ENCODE results near the gene VWA3A. TPM values are rescaled to one million over a fixed set of nuclear protein-coding genes. Genes with fewer than 3 reads are reported as not detected.
A peak's percentile ranks its signal among the peaks of the same experiment; 100 is the strongest.
"Not testable (repeated sequence)": the region's sequence is repeated elsewhere in the genome, so short reads cannot be mapped to it uniquely, and the experiment has no call there.

VWA3A gene
- total and polyA plus RNA-seq, 3 experiments from 2014 or later: 0.04 to 0.16 TPM; not detected in 1

GRCh38 chr16:22165508-22166285 lies 73.4 kb downstream of the VWA3A start:
- H3K4me1 Mint-ChIP-seq: peaks cover 11 to 12% (median 11%) of the 10 kb centered on the region in 3 donors
- no peaks in the 10 kb centered on the region for H3K36me3 ChIP-seq (ENCODE audit: insufficient read depth, low read length)
- H3K9me3 Mint-ChIP-seq: no peaks in the 10 kb centered on the region
- ChIA-PET CTCF (no interaction called here), POLR2A (no interaction called here)
- peaks cover 13% of the 10 kb centered on the region for H3K27me3 ChIP-seq (ENCODE audit: insufficient read depth, low read length, poor library complexity, severe bottlenecking)
- peak overlapping the region in 1 of 8 donors; percentile 47 for H3K27ac Mint-ChIP-seq
- peaks cover 8 to 12% of the 10 kb centered on the region in 2 donors for H3K27me3 Mint-ChIP-seq
- no peak overlapping the region for H3K27ac ChIP-seq (ENCODE audit: low read depth, low read length)
- no peaks in the 10 kb centered on the region for H3K4me1 ChIP-seq (ENCODE audit: insufficient read depth, low read length)
- H3K4me3 ChIP-seq (ENCODE audit: low read length): no peak overlapping the region
- DNase-seq: no peak
- H3K4me3 Mint-ChIP-seq: no peak overlapping the region
- no peaks in the 10 kb centered on the region for H3K9me3 ChIP-seq (ENCODE audit: low read length)
- peaks cover 0 to 4% (median 3%) of the 10 kb centered on the region in 3 donors for H3K36me3 Mint-ChIP-seq

GRCh38 chr16:22171953-22172352 lies 79.6 kb downstream of the VWA3A start:
- DNase-seq: no peak
- Histone ChIP-seq H3K4me1 (ENCODE audit: insufficient read depth, low read length) (no peaks in the 10 kb centered on the region), H3K4me3 (ENCODE audit: low read length) (no peak overlapping the region), H3K9me3 (ENCODE audit: low read length) (no peaks in the 10 kb centered on the region), H3K27ac (ENCODE audit: low read depth, low read length) (no peak overlapping the region), H3K36me3 (ENCODE audit: insufficient read depth, low read length) (no peaks in the 10 kb centered on the region), H3K27me3 (ENCODE audit: insufficient read depth, low read length, poor library complexity, severe bottlenecking) (no peaks in the 10 kb centered on the region)
- Mint-ChIP-seq H3K9me3 (no peaks in the 10 kb centered on the region), H3K36me3 (peaks cover 0 to 4% (median 0%) of the 10 kb centered on the region in 3 donors), H3K4me3 (no peak overlapping the region), H3K27ac (no peak overlapping the region), H3K27me3 (peaks cover 0 to 2% of the 10 kb centered on the region in 2 donors), H3K4me1 (no peaks in the 10 kb centered on the region)
- POLR2A ChIA-PET: no interaction called here
- CTCF ChIA-PET: no interaction called here

- H3K9me3 Mint-ChIP-seq; H3K27ac ChIP-seq (ENCODE audit: low read depth, low read length); H3K27me3 ChIP-seq (ENCODE audit: insufficient read depth, low read length, poor library complexity, severe bottlenecking); H3K4me3 ChIP-seq (ENCODE audit: low read length); H3K4me1 Mint-ChIP-seq; H3K9me3 ChIP-seq (ENCODE audit: low read length); POLR2A ChIA-PET; H3K4me3 Mint-ChIP-seq; H3K36me3 ChIP-seq (ENCODE audit: insufficient read depth, low read length); H3K27me3 Mint-ChIP-seq; DNase-seq; H3K36me3 Mint-ChIP-seq; CTCF ChIA-PET; H3K4me1 ChIP-seq (ENCODE audit: insufficient read depth, low read length); H3K27ac Mint-ChIP-seq: not testable (repeated sequence)
Measured at GRCh38 chr16:22172642-22173041, 80.3 kb downstream of the VWA3A start.

GRCh38 chr16:22174642-22175041 lies 82.3 kb downstream of the VWA3A start:
- Histone ChIP-seq H3K27me3 (ENCODE audit: insufficient read depth, low read length, poor library complexity, severe bottlenecking) (no peaks in the 10 kb centered on the region), H3K9me3 (ENCODE audit: low read length) (no peaks in the 10 kb centered on the region), H3K36me3 (ENCODE audit: insufficient read depth, low read length) (no peaks in the 10 kb centered on the region), H3K4me1 (ENCODE audit: insufficient read depth, low read length) (no peaks in the 10 kb centered on the region), H3K4me3 (ENCODE audit: low read length) (no peak overlapping the region), H3K27ac (ENCODE audit: low read depth, low read length) (no peak overlapping the region)
- no peak overlapping the region for H3K27ac Mint-ChIP-seq
- no peaks in the 10 kb centered on the region for H3K9me3 Mint-ChIP-seq
- no peak overlapping the region for H3K4me3 Mint-ChIP-seq
- no peaks in the 10 kb centered on the region for H3K4me1 Mint-ChIP-seq
- H3K27me3 Mint-ChIP-seq: peaks cover 0 to 1% of the 10 kb centered on the region in 2 donors
- DNase-seq: no peak
- peaks cover 0 to 4% (median 0%) of the 10 kb centered on the region in 3 donors for H3K36me3 Mint-ChIP-seq
- POLR2A ChIA-PET: interaction anchor here (0.7 kb wide), 2 partner anchors 33 to 167 kb away, joined by 3 to 6 read pairs; partner anchors contain the start of gene MOSMO
- CTCF ChIA-PET: interaction anchor here (2.9 kb wide), 1 partner anchor 14 kb away, joined by 8 read pairs; no protein-coding TSS in a partner anchor

GRCh38 chr16:22177968-22178930 lies 85.9 kb downstream of the VWA3A start:
- Histone ChIP-seq H3K9me3 (ENCODE audit: low read length) (no peaks in the 10 kb centered on the region), H3K4me3 (ENCODE audit: low read length) (no peak overlapping the region), H3K27ac (ENCODE audit: low read depth, low read length) (no peak overlapping the region), H3K36me3 (ENCODE audit: insufficient read depth, low read length) (no peaks in the 10 kb centered on the region), H3K4me1 (ENCODE audit: insufficient read depth, low read length) (no peaks in the 10 kb centered on the region), H3K27me3 (ENCODE audit: insufficient read depth, low read length, poor library complexity, severe bottlenecking) (no peaks in the 10 kb centered on the region)
- no peaks in the 10 kb centered on the region for H3K36me3 Mint-ChIP-seq
- ChIA-PET CTCF (no interaction called here), POLR2A (no interaction called here)
- H3K9me3 Mint-ChIP-seq: no peaks in the 10 kb centered on the region
- H3K27ac Mint-ChIP-seq: peak overlapping the region in 1 of 8 donors; percentile 56
- H3K4me1 Mint-ChIP-seq: no peaks in the 10 kb centered on the region
- H3K4me3 Mint-ChIP-seq: no peak overlapping the region
- DNase-seq: no peak
- H3K27me3 Mint-ChIP-seq: peaks cover 0 to 1% of the 10 kb centered on the region in 2 donors

- no peaks in the 10 kb centered on the region for H3K9me3 ChIP-seq (ENCODE audit: low read length)
- Mint-ChIP-seq H3K27me3 (peaks cover 0 to 1% of the 10 kb centered on the region in 2 donors), H3K27ac (no peak overlapping the region), H3K4me3 (no peak overlapping the region), H3K36me3 (no peaks in the 10 kb centered on the region), H3K9me3 (no peaks in the 10 kb centered on the region), H3K4me1 (no peaks in the 10 kb centered on the region)
- CTCF ChIA-PET: interaction anchor here (1.3 kb wide), 1 partner anchor 115 kb away, joined by 3 read pairs; no protein-coding TSS in a partner anchor
- no peak overlapping the region for H3K4me3 ChIP-seq (ENCODE audit: low read length)
- H3K4me1 ChIP-seq (ENCODE audit: insufficient read depth, low read length): no peaks in the 10 kb centered on the region
- no peaks in the 10 kb centered on the region for H3K36me3 ChIP-seq (ENCODE audit: insufficient read depth, low read length)
- H3K27ac ChIP-seq (ENCODE audit: low read depth, low read length): no peak overlapping the region
- H3K27me3 ChIP-seq (ENCODE audit: insufficient read depth, low read length, poor library complexity, severe bottlenecking): no peaks in the 10 kb centered on the region
- DNase-seq: no peak
- POLR2A ChIA-PET: no interaction called here
Measured at GRCh38 chr16:22181426-22181825, 89.1 kb downstream of the VWA3A start.

- DNase-seq: no peak
- peaks cover 0 to 1% of the 10 kb centered on the region in 2 donors for H3K27me3 Mint-ChIP-seq
- no peaks in the 10 kb centered on the region for H3K36me3 ChIP-seq (ENCODE audit: insufficient read depth, low read length)
- CTCF ChIA-PET: no interaction called here
- no peak overlapping the region for H3K27ac ChIP-seq (ENCODE audit: low read depth, low read length)
- no peaks in the 10 kb centered on the region for H3K9me3 Mint-ChIP-seq
- H3K4me3 Mint-ChIP-seq: no peak overlapping the region
- no peaks in the 10 kb centered on the region for H3K27me3 ChIP-seq (ENCODE audit: insufficient read depth, low read length, poor library complexity, severe bottlenecking)
- H3K36me3 Mint-ChIP-seq: no peaks in the 10 kb centered on the region
- POLR2A ChIA-PET: no interaction called here
- H3K9me3 ChIP-seq (ENCODE audit: low read length): no peaks in the 10 kb centered on the region
- no peak overlapping the region for H3K4me3 ChIP-seq (ENCODE audit: low read length)
- H3K4me1 Mint-ChIP-seq: peaks cover 0 to 1% (median 0%) of the 10 kb centered on the region in 3 donors
- no peaks in the 10 kb centered on the region for H3K4me1 ChIP-seq (ENCODE audit: insufficient read depth, low read length)
- H3K27ac Mint-ChIP-seq: peak overlapping the region in 1 of 8 donors; percentile 92
Measured at GRCh38 chr16:22181843-22182242, 89.5 kb downstream of the VWA3A start.

- H3K27ac ChIP-seq (ENCODE audit: low read depth, low read length): no peak overlapping the region
- H3K4me1 Mint-ChIP-seq: peaks cover 4 to 12% (median 5%) of the 10 kb centered on the region in 3 donors
- no peaks in the 10 kb centered on the region for H3K27me3 ChIP-seq (ENCODE audit: insufficient read depth, low read length, poor library complexity, severe bottlenecking)
- no peak for DNase-seq
- ChIA-PET POLR2A (no interaction called here), CTCF (interaction anchor here (1.1 to 1.9 kb wide), 3 partner anchors 9 to 181 kb away, joined by 3 to 6 read pairs (median 4); partner anchors contain the start of gene EEF2K)
- peaks cover 10% of the 10 kb centered on the region for H3K4me1 ChIP-seq (ENCODE audit: insufficient read depth, low read length)
- H3K4me3 Mint-ChIP-seq: no peak overlapping the region
- no peaks in the 10 kb centered on the region for H3K36me3 ChIP-seq (ENCODE audit: insufficient read depth, low read length)
- no peaks in the 10 kb centered on the region for H3K9me3 ChIP-seq (ENCODE audit: low read length)
- peak overlapping the region in 1 of 8 donors; percentile 68 for H3K27ac Mint-ChIP-seq
- H3K4me3 ChIP-seq (ENCODE audit: low read length): no peak overlapping the region
- H3K27me3 Mint-ChIP-seq: no peaks in the 10 kb centered on the region
- H3K9me3 Mint-ChIP-seq: no peaks in the 10 kb centered on the region
- no peaks in the 10 kb centered on the region for H3K36me3 Mint-ChIP-seq
Measured at GRCh38 chr16:22183335-22183734, 91.0 kb downstream of the VWA3A start.
